WTC11 (cell line): ENCODE results near the gene BASP1.

ENCODE experiments used
- CTCF ChIP-seq: fragments of 200-600 bp; IDR thresholded peaks from 2 replicates; pipeline ENCODE4 v1.8.0; 2022; ENCODE audit warnings: antibody characterized with exemption
- JUN ChIP-seq: sonication (generic); formaldehyde crosslinking; IDR thresholded peaks from 2 replicates; pipeline ENCODE4 v1.8.0; 2023; ENCODE audit warnings: mild to moderate bottlenecking, missing genetic modification reagents
- MAX ChIP-seq: sonication (generic); formaldehyde crosslinking; IDR thresholded peaks from 2 replicates; pipeline ENCODE4 v1.8.0; 2022; ENCODE audit warnings: mild to moderate bottlenecking, missing genetic modification reagents

DNA sequence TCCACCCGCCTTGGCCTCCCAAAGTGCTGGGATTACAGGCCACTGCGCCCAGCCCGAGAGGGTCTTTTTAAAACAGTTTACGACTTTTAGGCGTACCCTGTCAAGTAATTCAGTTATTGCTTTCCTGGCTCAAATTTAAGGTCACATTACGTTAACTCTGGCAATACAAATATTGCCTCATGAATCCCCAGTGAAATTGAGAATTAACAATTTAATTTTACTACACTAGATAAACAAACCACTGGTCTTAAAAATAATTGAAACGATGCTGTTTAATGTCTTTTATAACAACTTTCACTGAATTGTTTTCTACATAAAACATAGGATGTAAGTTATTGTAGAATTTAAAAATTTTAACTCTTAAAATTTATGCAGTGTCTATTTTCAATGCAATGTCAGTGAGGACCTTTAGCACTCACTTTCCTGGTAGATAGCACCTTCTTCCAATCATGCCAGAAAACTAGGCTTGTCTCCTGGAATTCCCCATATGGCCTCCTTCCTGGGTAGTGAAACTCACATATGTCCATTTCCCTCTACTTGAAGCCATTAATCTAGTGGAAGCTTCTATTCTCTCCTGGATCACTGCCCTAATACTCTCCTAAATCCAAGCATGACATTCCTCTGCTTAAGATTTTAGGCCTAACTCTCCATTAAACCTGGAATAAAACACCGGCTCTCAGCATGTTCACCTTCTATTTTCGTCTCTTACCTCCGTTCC, 13.5 kb downstream of the BASP1 start:
- no peak for TF ChIP-seq MAX (CRISPR knock-in tag)
- no peak for TF ChIP-seq CTCF
- no peak for TF ChIP-seq JUN (CRISPR knock-in tag)
